Measurements from ENCODE around the gene ENOX1.

- TF ChIP-seq CTCF (IDR thresholded peaks at IDR 0.05) (no peak), EZH2phosphoT487 (IDR thresholded peaks at IDR 0.05) (no peak)
These were observed 344.8 kb downstream of the ENOX1 start for GRCh38 chr13:43441899-43442499.
